GM10248 (cell line): ENCODE results near the gene ZNF469.

ENCODE experiments used
- CTCF ChIA-PET: fragments of 300-600 bp; sonication (Branson Sonifier 250); formaldehyde crosslinking; extraction: SDS; loops from one replicate; lab custom pipeline; 2021; ENCODE audit warnings: antibody characterized with exemption; lab: Yijun Ruan, JAX
- POLR2A ChIA-PET: fragments of 350-650 bp; sonication (Branson Sonifier 250); formaldehyde crosslinking; extraction: SDS; loops from one replicate; lab custom pipeline; 2020; ENCODE audit warnings: antibody characterized with exemption; lab: Yijun Ruan, JAX
- DNase-seq: peaks from one replicate; pipeline ENCODE4 v3.0.0; 2012; ENCODE audit errors: extremely low spot score
- CTCF ChIP-seq: IDR thresholded peaks from 2 replicates; pipeline ENCODE4 v1.5.1; 2012; ENCODE audit warnings: mild to moderate bottlenecking, low read depth; ENCODE audit errors: extremely low read depth, missing control alignments, control extremely low read depth

The ZNF469 gene

GRCh38 chr16:88377961-88378360, 4.8 kb upstream of the ZNF469 start:
- CTCF ChIA-PET: no interaction called here
- TF ChIP-seq CTCF: no peak
- no peak for DNase-seq
- POLR2A ChIA-PET: no interaction called here

DNA sequence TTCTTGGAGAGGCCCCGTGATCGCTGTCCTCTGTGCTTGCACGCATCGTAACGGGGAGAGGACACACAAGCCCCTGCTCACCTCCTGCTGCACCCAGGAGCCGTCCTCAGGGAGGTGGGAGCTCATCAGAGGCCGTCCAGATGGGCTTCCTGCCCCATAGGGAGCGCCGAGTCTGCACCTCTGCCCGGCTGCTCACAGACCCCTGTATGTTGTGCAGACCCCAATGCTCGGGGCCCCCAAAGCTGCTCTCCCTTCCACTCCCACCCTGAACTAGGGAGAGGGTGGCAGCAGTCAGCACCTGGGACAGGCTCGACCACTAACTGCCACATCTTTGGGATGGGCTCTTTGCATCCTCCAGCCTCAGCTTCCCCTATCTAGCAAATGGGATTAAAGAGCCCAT, 4.4 kb upstream of the ZNF469 start:
- POLR2A ChIA-PET: no interaction called here
- DNase-seq: no peak
- CTCF ChIA-PET: interaction anchor here (0.9 kb wide), 1 partner anchor 184 kb away, joined by 3 read pairs; no protein-coding TSS in a partner anchor
- no peak for TF ChIP-seq CTCF

DNA sequence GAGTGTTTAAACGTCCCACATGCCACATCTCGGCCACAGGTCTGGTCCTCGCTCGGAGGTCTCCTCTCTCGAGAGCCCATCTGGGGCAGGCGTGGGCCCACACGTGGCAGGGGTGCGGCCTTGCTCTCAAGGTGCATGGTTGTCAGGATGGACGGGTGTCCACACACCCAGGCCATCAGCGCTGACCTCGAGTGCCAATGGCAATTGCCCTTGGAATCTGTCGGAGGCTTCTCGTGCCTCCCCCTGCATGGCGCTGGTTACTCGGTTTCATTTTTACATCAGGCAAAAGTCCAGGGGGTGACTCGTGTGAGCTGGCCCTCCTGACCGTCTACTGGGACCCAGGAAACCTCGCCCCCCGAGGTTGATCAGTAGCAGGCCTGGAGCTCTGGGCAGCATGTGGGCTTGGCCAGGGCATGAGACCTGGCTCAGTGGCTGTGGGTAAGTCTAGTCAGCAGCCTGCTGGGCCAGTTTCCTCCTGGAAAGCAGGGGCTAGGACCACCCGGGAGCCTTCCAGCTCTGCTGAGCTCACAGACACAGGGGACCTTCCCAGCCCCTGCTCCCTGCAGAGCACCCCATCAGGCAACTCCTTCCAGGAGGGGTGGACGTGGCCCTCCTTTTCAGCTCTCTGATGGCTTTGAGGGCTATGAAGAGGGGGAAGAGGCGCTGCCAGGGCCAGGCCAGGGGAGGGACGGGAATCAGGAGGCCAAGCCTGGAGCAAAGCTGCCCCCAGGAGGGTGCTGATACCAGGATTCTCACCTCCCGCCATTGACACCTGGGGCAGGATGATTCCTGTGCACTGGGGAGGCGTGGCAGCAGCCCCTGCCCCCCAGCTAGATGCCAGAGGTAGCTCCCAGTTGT, 3.7 kb upstream of the ZNF469 start:
- no peak for TF ChIP-seq CTCF
- CTCF ChIA-PET: interaction anchor here (0.9 kb wide), 1 partner anchor 184 kb away, joined by 3 read pairs; no protein-coding TSS in a partner anchor
- POLR2A ChIA-PET: no interaction called here
- no peak for DNase-seq

- DNase-seq: no peak
- CTCF ChIA-PET: no interaction called here
- no peak for TF ChIP-seq CTCF
- POLR2A ChIA-PET: no interaction called here
These were observed 3.1 kb upstream of the ZNF469 start for GRCh38 chr16:88379694-88380040.

GRCh38 chr16:88380099-88380498, 2.7 kb upstream of the ZNF469 start:
- CTCF ChIA-PET: no interaction called here
- no peak for TF ChIP-seq CTCF
- POLR2A ChIA-PET: no interaction called here
- no peak for DNase-seq

DNA sequence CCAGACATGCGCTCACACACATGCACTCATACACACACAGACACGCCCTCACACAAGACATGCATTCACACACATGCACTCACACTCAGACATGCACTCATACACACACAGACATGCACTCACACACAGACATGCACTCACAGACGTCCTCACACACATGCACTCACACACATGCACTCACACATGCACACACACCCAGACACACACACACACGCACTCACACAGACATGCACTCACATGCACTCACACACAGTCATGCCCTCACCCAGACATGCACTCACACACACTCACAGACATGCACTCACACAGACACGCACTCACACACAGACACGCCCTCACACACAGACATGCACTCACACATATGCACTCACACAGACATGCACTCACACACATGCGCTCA, 2.1 kb upstream of the ZNF469 start:
- no peak for TF ChIP-seq CTCF
- CTCF ChIA-PET: no interaction called here
- DNase-seq: no peak
- POLR2A ChIA-PET: no interaction called here
